ENCODE measurements around the gene CD28. TPM values are rescaled to one million over a fixed set of nuclear protein-coding genes. Genes with fewer than 3 reads are reported as not detected.

CD28 gene
- total RNA-seq, 6 donors from 2014 or later = under 0.01 to 3.3 (median 1.4) TPM

DNA sequence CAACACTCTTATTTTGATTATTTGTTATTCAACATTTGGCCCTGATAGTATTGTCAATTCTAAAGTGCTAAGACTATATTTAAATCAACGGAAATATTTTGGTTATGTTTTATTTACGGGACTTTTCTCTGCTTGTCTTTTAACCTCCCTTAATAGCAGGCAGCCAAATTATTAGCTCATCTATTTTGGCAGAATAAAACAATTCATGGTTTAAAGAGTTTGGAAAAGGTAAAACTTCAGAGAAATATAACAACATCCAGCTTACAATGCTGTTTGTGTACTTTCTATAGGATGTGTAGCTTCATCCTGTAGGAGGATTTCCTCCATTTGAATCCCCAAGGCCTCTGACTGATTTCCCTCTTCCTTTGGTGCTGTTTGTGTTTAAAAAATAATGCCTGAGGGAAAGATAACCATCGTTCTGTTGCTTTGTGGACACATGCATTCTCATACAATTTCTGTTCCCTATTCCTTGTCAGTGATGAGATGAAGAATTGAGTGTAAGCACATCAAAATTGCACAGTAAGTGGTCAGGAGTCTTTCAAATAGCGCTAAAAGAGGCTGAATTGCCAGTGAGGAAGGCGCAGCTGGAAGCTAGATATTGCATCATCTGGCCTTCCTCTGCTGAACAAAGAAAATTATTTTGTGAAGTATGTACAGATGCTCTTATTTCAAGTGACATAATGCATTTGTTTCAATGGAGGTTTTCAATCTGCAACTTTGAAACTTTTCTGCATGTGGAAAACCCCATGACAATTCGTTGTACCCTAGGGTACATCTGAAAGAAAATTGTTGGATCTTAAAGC lies 80.3 kb downstream of the CD28 start:
- peak overlapping the region; percentile 38 to 75 (median 54) for H3K27ac ChIP-seq
- H3K9me3 ChIP-seq = no peaks in the 10 kb centered on the region
- H3K4me3 ChIP-seq = no peak overlapping the region
- no peaks in the 10 kb centered on the region for H3K36me3 ChIP-seq
- ATAC-seq (ENCODE audit: low FRiP score in 2 of 2) = peak in 1 of 2 donors; percentile 86
- peaks cover 37 to 48% (median 44%) of the 10 kb centered on the region in 4 donors for H3K4me1 ChIP-seq
- H3K27me3 ChIP-seq = no peaks in the 10 kb centered on the region
- DNase-seq = no peak
- WGBS, 2 donors = 45 to 55% methylated on average over 6 of the region's 6 CpGs
- TF ChIP-seq POLR2AphosphoS5 (IDR thresholded peaks at IDR 0.05) = peak; percentile 48 to 76
- no peak for TF ChIP-seq EP300 (IDR thresholded peaks at IDR 0.05)

DNA sequence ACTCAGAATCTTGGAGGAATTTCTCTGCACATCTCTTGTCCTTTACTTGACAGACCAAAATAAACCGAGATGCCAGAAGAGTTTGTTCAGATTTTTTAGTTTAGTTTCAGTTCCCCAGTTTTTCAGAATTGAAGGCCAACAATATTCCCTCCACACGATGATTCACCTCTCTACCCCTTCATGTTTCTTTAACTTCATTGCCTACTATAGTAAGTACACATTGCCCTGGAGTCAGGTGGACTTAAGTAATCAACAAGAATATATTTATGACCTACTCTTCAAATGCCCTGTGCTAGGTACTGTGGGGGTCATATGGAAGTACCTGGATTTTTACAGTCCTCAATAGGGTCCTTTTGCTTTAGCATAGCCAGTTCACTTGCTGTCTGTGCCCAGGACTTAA lies 81.5 kb downstream of the CD28 start:
- 70 to 71% methylated on average over 2 of the region's 2 CpGs for WGBS, 2 donors
- Histone ChIP-seq H3K4me1 (peaks cover 27 to 37% (median 34%) of the 10 kb centered on the region in 4 donors), H3K27me3 (no peaks in the 10 kb centered on the region), H3K4me3 (no peak overlapping the region), H3K9me3 (no peaks in the 10 kb centered on the region), H3K27ac (peak overlapping the region; percentile 40 to 67 (median 48)), H3K36me3 (no peaks in the 10 kb centered on the region)
- DNase-seq (no peak), ATAC-seq (ENCODE audit: low FRiP score in 2 of 2) (peak in 1 of 2 donors; percentile 63)
- no peak for TF ChIP-seq POLR2AphosphoS5 (IDR thresholded peaks at IDR 0.05)
- TF ChIP-seq, protein P1, sequence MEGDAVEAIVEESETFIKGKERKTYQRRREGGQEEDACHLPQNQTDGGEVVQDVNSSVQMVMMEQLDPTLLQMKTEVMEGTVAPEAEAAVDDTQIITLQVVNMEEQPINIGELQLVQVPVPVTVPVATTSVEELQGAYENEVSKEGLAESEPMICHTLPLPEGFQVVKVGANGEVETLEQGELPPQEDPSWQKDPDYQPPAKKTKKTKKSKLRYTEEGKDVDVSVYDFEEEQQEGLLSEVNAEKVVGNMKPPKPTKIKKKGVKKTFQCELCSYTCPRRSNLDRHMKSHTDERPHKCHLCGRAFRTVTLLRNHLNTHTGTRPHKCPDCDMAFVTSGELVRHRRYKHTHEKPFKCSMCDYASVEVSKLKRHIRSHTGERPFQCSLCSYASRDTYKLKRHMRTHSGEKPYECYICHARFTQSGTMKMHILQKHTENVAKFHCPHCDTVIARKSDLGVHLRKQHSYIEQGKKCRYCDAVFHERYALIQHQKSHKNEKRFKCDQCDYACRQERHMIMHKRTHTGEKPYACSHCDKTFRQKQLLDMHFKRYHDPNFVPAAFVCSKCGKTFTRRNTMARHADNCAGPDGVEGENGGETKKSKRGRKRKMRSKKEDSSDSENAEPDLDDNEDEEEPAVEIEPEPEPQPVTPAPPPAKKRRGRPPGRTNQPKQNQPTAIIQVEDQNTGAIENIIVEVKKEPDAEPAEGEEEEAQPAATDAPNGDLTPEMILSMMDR (IDR thresholded peaks at IDR 0.05) = no peak
- TF ChIP-seq POLR2A (IDR thresholded peaks at IDR 0.05) = no peak
- TF ChIP-seq EP300 (IDR thresholded peaks at IDR 0.05) = no peak

Small RNAs within 50 kb of the gene (small RNA-seq; reads per million reads assigned to genes)
- gene AC125238.1 = 0 reads per million in 4 donors
- gene RNU6-474P = 0 to 0.29 (median 0) reads per million in 4 donors

Other genes starting within 250 kb of the CD28 start
- gene RAPH1, start 171.3 kb upstream of the CD28 start, total RNA-seq = 100 to 1,000 TPM in 1 of 6 donors, 10 to 100 TPM in 5; 52.1 to 144 (median 65.6) TPM
- gene CTLA4, start 161.1 kb downstream of the CD28 start, total RNA-seq = 1 to 10 TPM in 4 of 6 donors, under 1 TPM in 2; 0.33 to 3.1 (median 1.1) TPM
- gene ICOS, start 230.1 kb downstream of the CD28 start, total RNA-seq = 1 to 10 TPM in 3 of 6 donors, under 1 TPM in 2, not detected in 1; 0.22 to 2.3 (median 1.1) TPM